Thoracic aorta (tissue), 2 donors: ENCODE measurements around the gene RASL10A. TPM values are rescaled to one million over a fixed set of nuclear protein-coding genes. Genes with fewer than 3 reads are reported as not detected.

Experiments
- ATAC-seq: fragments of 150-250 bp; one replicate; pipeline ENCODE4 v1.8.0; 2017; ENCODE audit warnings: low read depth; ENCODE audit not compliant: insufficient number of reproducible peaks, low FRiP score
- DNase-seq: peaks from one replicate; pipeline ENCODE4 v3.0.0-alpha.2; 2020; ENCODE audit warnings: low spot score
- H3K27ac ChIP-seq, 2 donors: fragments of 200-600 bp; sonication (generic); 1 replicate in 1 of 2; 2 replicates in 1 of 2; pipeline ENCODE4 v1.5.1; 2016; ENCODE audit warnings: mild to moderate bottlenecking in 2 of 2, moderate library complexity in 2 of 2
- H3K27me3 ChIP-seq: fragments of 200-600 bp; sonication (generic); replicated peaks from 2 replicates; pipeline ENCODE4 v1.6.0; 2016; ENCODE audit warnings: mild to moderate bottlenecking; ENCODE audit not compliant: insufficient read depth
- H3K36me3 ChIP-seq: fragments of 200-600 bp; sonication (generic); one replicate; pipeline ENCODE4 v1.5.1; 2016
- H3K4me1 ChIP-seq, 2 donors: fragments of 200-600 bp; sonication (generic); 1 replicate in 1 of 2; 2 replicates in 1 of 2; pipeline versions ENCODE4 v1.5.1 to v1.6.0; 2016; ENCODE audit warnings: low read depth in 2 of 2, mild to moderate bottlenecking in 1 of 2; ENCODE audit not compliant: control insufficient read depth in 1 of 2
- H3K4me3 ChIP-seq: fragments of 200-600 bp; sonication (generic); 2 replicates; pipeline ENCODE4 v1.5.1; 2016; ENCODE audit warnings: mild to moderate bottlenecking
- H3K9me3 ChIP-seq: fragments of 200-600 bp; sonication (generic); 2 replicates; pipeline ENCODE4 v1.5.1; 2016
- total RNA-seq, 2 donors: library from RNA; depleted of rRNA; stranded (reverse); fragments of >200 nt; gene quantifications; one replicate each; pipeline versions ENCODE4 v1.1.0 to v1.2.3, GENCODE V29; 2016
- TF ChIP-seq, protein P1 (sequence below): fragments of 200-600 bp; sonication (generic); IDR thresholded peaks from one replicate; pipeline ENCODE4 v1.5.1; 2019; ENCODE audit warnings: antibody characterized with exemption

The RASL10A gene
- total RNA-seq, 2 donors from 2014 or later = 3.4 to 4.1 TPM

DNA sequence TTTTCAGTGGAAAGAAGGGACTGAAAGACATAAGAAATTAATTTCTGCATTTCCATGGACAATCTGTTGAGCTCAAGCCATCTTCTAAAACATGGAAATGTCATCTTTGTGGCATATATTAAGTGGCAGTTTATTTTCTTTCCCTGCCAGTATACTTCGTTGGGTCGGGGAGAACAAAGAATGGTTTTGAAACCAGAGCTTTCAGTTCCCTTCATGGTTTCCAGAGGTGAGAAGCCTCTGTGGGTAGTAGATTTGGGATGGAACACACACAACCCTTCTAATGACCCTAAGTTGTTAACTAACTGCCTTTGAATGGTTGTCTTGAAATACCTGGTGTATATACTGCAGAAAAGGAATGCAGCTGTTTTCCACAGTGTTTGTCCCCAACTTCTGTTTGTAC is 26.7 kb downstream of the RASL10A start:
- DNase-seq = no peak
- no peak for ATAC-seq
- no peaks in the 10 kb centered on the region for H3K27me3 ChIP-seq
- no peak overlapping the region for H3K27ac ChIP-seq
- H3K9me3 ChIP-seq = no peaks in the 10 kb centered on the region
- peaks cover 0 to 10% of the 10 kb centered on the region in 2 donors for H3K4me1 ChIP-seq
- no peak overlapping the region for H3K4me3 ChIP-seq
- H3K36me3 ChIP-seq = peaks cover 88% of the 10 kb centered on the region
- TF ChIP-seq, protein P1, sequence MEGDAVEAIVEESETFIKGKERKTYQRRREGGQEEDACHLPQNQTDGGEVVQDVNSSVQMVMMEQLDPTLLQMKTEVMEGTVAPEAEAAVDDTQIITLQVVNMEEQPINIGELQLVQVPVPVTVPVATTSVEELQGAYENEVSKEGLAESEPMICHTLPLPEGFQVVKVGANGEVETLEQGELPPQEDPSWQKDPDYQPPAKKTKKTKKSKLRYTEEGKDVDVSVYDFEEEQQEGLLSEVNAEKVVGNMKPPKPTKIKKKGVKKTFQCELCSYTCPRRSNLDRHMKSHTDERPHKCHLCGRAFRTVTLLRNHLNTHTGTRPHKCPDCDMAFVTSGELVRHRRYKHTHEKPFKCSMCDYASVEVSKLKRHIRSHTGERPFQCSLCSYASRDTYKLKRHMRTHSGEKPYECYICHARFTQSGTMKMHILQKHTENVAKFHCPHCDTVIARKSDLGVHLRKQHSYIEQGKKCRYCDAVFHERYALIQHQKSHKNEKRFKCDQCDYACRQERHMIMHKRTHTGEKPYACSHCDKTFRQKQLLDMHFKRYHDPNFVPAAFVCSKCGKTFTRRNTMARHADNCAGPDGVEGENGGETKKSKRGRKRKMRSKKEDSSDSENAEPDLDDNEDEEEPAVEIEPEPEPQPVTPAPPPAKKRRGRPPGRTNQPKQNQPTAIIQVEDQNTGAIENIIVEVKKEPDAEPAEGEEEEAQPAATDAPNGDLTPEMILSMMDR = no peak

DNA sequence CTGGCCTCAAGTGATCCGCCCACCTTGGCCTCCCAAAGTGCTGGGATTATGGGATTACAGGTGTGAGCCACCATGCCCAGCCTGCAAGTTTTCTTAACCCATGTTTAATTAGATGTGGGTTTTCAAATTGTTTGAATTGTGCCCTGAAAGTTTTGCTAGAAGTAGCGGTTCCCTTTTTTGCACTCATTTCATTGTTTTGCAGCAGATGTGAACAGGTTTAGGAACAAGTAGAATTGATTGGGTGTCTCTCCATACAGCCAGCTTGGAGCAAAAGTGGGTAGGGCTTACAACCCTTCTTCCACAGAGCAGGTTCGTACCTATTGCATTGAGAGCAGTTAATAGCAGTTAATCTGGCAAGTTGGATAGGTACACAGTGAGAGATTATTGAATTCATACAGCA is 31.3 kb downstream of the RASL10A start:
- Histone ChIP-seq H3K9me3 (no peaks in the 10 kb centered on the region), H3K36me3 (peaks cover 93% of the 10 kb centered on the region), H3K4me3 (no peak overlapping the region), H3K4me1 (no peaks in the 10 kb centered on the region), H3K27me3 (no peaks in the 10 kb centered on the region), H3K27ac (no peak overlapping the region)
- TF ChIP-seq, protein P1 = no peak
- DNase-seq (no peak), ATAC-seq (no peak)

DNA sequence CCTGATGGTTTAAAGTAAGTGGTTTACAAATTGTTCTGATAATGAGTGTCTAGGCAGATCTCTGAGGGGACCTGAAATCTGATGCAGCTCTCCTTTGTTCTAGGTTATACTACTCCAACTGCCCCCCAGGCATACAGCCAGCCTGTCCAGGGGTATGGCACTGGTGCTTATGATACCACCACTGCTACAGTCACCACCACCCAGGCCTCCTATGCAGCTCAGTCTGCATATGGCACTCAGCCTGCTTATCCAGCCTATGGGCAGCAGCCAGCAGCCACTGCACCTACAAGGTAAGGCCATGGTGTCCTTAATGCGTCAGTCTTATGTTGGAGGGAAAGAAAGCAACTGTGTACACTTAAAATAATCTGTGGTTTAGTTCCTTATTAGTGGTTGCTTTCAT is 37.6 kb downstream of the RASL10A start:
- no peak overlapping the region for H3K4me3 ChIP-seq
- H3K4me1 ChIP-seq = peaks cover 7 to 40% of the 10 kb centered on the region in 2 donors
- DNase-seq (no peak), ATAC-seq (no peak)
- no peaks in the 10 kb centered on the region for H3K9me3 ChIP-seq
- no peaks in the 10 kb centered on the region for H3K27me3 ChIP-seq
- peaks cover 75% of the 10 kb centered on the region for H3K36me3 ChIP-seq
- no peak overlapping the region for H3K27ac ChIP-seq
- TF ChIP-seq, protein P1 = no peak

DNA sequence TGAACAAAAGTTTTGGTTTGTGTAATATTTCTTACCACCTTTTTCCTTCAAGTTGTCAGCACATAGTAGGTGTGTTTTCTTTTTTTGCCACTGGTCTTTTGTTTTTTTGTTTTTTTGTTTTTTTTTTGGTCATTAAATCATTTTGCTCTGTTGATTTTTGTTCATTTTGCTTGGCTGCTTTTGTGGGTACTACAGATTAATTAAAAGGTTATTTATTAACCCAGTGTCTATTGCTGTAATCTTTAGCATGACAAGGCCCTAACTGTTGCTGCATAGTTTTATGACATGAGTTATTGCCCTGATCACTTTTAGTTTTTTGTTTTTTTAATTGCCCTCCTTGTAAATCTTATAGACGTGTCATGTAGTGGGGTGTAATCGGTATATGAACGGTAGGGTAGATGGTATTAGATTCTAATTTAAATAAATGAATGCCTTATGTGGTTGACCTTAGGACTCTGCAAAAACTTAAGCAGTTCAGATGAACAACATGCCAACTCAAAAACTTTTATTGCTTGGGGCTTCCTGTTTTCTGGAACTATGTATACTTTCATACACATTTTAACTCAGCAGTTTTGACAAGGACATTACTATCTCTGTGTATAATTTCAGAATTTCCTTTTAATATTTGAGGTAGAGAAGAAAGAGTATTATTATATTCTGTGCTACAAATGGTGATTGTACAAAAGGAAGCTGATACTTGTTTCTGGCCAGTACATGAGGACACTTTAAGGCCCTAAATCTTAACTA is 39.5 kb downstream of the RASL10A start:
- Histone ChIP-seq H3K27ac (no peak overlapping the region), H3K27me3 (no peaks in the 10 kb centered on the region), H3K4me3 (no peak overlapping the region), H3K36me3 (peaks cover 59% of the 10 kb centered on the region), H3K4me1 (peaks cover 24 to 60% of the 10 kb centered on the region in 2 donors), H3K9me3 (no peaks in the 10 kb centered on the region)
- DNase-seq = no peak
- TF ChIP-seq, protein P1 = no peak
- ATAC-seq = no peak

DNA sequence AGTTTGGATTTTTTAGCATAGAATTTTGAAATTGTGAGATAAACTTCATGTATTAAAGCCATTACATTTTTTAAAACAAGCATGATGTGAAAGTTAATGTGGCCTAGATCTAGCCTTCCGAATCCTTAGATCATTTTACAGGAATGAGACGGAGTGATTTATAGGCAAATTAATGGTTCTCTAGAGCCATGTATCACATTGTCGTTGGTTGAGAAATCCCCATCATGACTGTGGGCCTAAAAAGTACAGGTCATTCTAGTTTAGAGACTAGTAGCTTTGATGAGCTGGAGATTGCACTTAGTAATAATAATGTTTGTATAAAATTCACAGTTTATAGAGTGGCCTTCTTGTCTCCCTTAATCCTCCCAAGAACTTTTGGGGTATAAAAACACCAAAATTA is 40.3 kb downstream of the RASL10A start:
- H3K4me3 ChIP-seq = no peak overlapping the region
- H3K27me3 ChIP-seq = no peaks in the 10 kb centered on the region
- no peak for ATAC-seq
- peaks cover 27 to 68% of the 10 kb centered on the region in 2 donors for H3K4me1 ChIP-seq
- DNase-seq = no peak
- TF ChIP-seq, protein P1 = no peak
- H3K27ac ChIP-seq = no peak overlapping the region
- no peaks in the 10 kb centered on the region for H3K9me3 ChIP-seq
- peaks cover 55% of the 10 kb centered on the region for H3K36me3 ChIP-seq
